Liver (tissue), 3 donors: ENCODE measurements around the gene ELOVL2.

Experiments used
- ATF3 ChIP-seq: IDR thresholded peaks from 2 replicates; pipeline ENCODE4 v1.6.1; 2016; ENCODE audit warnings: antibody characterized with exemption
- EGR1 ChIP-seq, 2 donors: IDR thresholded peaks; 2 replicates each; pipeline ENCODE4 v1.6.1; 2016 to 2018; ENCODE audit warnings: antibody characterized with exemption in 2 of 2, low read depth in 2 of 2
- GABPA ChIP-seq, 2 donors: IDR thresholded peaks in 1 of 2; conservative IDR thresholded peaks in 1 of 2; 2 replicates each; pipeline ENCODE4 v1.6.1; 2016; ENCODE audit warnings: antibody characterized with exemption in 2 of 2, mild to moderate bottlenecking in 1 of 2, moderate library complexity in 1 of 2
- JUND ChIP-seq, 2 donors: IDR thresholded peaks; 2 replicates each; pipeline ENCODE4 v1.6.1; 2016; ENCODE audit warnings: antibody characterized with exemption in 2 of 2
- RAD21 ChIP-seq, 2 donors: IDR thresholded peaks; 2 replicates each; pipeline ENCODE4 v1.6.1; 2016; ENCODE audit warnings: antibody characterized with exemption in 2 of 2, mild to moderate bottlenecking in 2 of 2
- REST ChIP-seq: IDR thresholded peaks from 2 replicates; pipeline ENCODE4 v1.6.1; 2016; ENCODE audit warnings: antibody characterized with exemption, mild to moderate bottlenecking
- RXRA ChIP-seq, 2 donors: IDR thresholded peaks; 2 replicates each; pipeline ENCODE4 v1.6.1; 2017 to 2018; ENCODE audit warnings: antibody characterized with exemption in 2 of 2, mild to moderate bottlenecking in 1 of 2
- SP1 ChIP-seq: IDR thresholded peaks from 2 replicates; pipeline ENCODE4 v1.6.1; 2018; ENCODE audit warnings: antibody characterized with exemption, mild to moderate bottlenecking
- YY1 ChIP-seq: IDR thresholded peaks from 2 replicates; pipeline ENCODE4 v1.6.1; 2016; ENCODE audit warnings: antibody characterized with exemption, mild to moderate bottlenecking
- TF ChIP-seq, protein P1 (sequence below): fragments of 150-350 bp; IDR thresholded peaks from 2 replicates; pipeline ENCODE4 v1.5.1; 2017; ENCODE audit warnings: improper control_type of control experiment, low read depth, low read length; ENCODE audit not compliant: missing input control
- donor health status: healthy.
- donor health status: healthy.

- TF ChIP-seq, protein P1, sequence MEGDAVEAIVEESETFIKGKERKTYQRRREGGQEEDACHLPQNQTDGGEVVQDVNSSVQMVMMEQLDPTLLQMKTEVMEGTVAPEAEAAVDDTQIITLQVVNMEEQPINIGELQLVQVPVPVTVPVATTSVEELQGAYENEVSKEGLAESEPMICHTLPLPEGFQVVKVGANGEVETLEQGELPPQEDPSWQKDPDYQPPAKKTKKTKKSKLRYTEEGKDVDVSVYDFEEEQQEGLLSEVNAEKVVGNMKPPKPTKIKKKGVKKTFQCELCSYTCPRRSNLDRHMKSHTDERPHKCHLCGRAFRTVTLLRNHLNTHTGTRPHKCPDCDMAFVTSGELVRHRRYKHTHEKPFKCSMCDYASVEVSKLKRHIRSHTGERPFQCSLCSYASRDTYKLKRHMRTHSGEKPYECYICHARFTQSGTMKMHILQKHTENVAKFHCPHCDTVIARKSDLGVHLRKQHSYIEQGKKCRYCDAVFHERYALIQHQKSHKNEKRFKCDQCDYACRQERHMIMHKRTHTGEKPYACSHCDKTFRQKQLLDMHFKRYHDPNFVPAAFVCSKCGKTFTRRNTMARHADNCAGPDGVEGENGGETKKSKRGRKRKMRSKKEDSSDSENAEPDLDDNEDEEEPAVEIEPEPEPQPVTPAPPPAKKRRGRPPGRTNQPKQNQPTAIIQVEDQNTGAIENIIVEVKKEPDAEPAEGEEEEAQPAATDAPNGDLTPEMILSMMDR = no peak
- TF ChIP-seq EGR1 (IDR thresholded peaks at IDR 0.05; ENCODE audit: low read depth in 2 of 2) (no peak), GABPA (IDR thresholded peaks at IDR 0.05 in 1 of 2, conservative IDR thresholded peaks at IDR 0.05 in 1 of 2) (no peak), REST (no peak), YY1 (no peak), JUND (IDR thresholded peaks at IDR 0.05) (no peak), RXRA (IDR thresholded peaks at IDR 0.05) (no peak), SP1 (no peak), RAD21 (IDR thresholded peaks at IDR 0.05) (no peak), ATF3 (no peak)
Observed at GRCh38 chr6:10970731-10971130, 73.4 kb downstream of the ELOVL2 start.
